Right lobe of liver (tissue), 4 donors: ENCODE measurements around the gene ABCC1.

Experiments
- POLR2A ChIP-seq: fragments of 450-650 bp; IDR thresholded peaks from one replicate; pipeline ENCODE4 v1.6.1; 2017; ENCODE audit warnings: antibody characterized with exemption, mild to moderate bottlenecking
- TF ChIP-seq, protein P1 (sequence below), 4 donors: fragments of 200-600 bp in 3 of 4; fragments of 450-650 bp in 1 of 4; IDR thresholded peaks; one replicate each; pipeline versions ENCODE4 v1.5.1 to v1.8.0; 2016 to 2022; ENCODE audit warnings: antibody characterized with exemption in 4 of 4, mild to moderate bottlenecking in 2 of 4
- donor health status: DM: no; HTN: no; CAD: no.
- donor health status: DM: no; HTN: no; CAD: no.
- donor health status: DM: no; HTN: yes; CAD: no.

DNA sequence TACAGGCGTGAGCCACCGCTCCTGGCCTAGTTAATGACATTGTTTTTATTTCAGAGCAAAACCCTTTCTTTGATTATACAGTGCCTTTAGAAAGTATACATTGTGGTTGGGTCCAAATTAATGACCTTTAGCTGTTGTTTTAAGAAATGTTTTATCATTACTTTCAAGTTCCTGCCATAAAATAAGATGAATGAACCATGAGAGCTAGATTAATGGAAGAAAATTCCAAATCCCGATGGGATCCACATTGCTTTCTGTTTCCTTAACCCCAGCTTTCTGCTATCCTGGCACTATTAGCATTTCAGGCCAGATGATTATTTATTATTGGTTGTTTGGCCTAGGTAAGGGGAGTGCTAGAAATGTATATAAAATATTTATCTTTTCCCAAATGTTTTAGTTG, 131.7 kb downstream of the ABCC1 start:
- TF ChIP-seq, protein P1, sequence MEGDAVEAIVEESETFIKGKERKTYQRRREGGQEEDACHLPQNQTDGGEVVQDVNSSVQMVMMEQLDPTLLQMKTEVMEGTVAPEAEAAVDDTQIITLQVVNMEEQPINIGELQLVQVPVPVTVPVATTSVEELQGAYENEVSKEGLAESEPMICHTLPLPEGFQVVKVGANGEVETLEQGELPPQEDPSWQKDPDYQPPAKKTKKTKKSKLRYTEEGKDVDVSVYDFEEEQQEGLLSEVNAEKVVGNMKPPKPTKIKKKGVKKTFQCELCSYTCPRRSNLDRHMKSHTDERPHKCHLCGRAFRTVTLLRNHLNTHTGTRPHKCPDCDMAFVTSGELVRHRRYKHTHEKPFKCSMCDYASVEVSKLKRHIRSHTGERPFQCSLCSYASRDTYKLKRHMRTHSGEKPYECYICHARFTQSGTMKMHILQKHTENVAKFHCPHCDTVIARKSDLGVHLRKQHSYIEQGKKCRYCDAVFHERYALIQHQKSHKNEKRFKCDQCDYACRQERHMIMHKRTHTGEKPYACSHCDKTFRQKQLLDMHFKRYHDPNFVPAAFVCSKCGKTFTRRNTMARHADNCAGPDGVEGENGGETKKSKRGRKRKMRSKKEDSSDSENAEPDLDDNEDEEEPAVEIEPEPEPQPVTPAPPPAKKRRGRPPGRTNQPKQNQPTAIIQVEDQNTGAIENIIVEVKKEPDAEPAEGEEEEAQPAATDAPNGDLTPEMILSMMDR (IDR thresholded peaks at IDR 0.05): no peak
- TF ChIP-seq POLR2A: no peak
